ENCODE data around the gene ARID3B.
"Not testable (repeated sequence)": the region's sequence is repeated elsewhere in the genome, so short reads cannot be mapped to it uniquely, and the experiment has no call there.

Gene ARID3B

DNA sequence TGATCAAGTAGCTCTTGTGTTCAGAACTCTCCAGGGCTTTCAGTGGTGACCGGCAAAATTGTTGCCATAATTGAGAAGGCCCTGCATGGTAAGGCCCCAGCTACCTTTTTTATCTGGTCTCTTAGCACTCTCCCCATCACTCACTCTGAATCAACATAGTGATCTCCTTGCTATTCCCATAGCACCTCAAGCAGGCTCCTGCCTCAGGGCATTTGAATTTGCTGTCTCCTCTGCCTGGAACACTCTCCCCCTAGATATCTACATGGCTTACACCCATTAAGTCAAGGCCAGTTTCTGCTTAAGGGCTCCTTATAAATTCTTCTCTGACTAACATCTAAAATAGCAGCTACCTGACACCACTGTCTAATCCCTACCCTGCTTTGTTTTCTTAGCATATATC is 3.3 kb upstream of the ARID3B start:
- no peak for DNase-seq

DNA sequence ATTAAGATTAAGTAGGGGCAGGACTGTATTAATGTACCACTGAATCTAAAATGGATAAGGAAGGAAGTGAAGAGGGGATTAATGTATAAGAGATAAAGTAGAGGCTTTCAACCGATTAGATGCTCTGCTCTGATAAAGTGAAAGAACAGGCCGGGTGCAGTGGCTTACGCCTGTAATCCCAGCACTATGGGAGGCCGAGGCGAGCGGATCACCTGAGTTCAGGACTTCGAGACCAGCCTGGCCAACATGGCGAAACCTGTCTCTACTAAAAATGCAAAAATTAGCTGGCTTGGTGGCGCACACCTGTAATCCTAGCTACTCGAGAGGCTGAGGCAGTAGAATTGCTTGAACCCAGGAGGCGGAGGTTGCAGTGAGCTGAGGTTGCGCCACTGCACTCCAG is 1.5 kb upstream of the ARID3B start:
- DNase-seq = not testable (repeated sequence)

DNA sequence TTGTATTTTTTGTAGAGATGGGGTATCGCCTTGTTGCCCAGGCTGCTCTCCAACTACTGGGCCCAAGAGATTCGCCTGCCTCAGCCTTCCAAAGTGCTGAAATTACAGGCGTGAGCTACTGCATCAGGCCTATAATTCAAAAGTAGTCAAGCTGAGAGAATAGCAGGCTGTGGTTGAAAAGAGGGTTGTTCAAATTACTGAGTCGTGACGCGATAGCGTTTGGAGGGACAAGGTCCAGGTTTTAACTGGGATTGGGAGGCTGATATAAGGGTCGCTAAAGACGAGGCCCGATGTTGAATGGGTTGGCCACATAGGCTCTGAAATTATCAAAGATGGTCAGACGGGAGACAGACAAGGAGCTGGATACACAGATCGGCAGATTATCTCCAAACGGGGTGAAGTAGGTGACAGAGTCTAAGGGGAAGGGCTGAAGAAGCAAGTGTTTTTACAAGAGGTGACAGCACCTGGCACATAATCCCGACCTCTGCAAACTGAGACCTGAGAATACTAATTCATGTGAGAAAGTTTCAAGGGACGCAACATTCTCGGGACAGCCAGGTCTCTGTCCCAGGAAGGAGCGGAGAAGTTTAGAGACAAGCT is 759 bp upstream of the ARID3B start:
- DNase-seq = peak; percentile 23

DNA sequence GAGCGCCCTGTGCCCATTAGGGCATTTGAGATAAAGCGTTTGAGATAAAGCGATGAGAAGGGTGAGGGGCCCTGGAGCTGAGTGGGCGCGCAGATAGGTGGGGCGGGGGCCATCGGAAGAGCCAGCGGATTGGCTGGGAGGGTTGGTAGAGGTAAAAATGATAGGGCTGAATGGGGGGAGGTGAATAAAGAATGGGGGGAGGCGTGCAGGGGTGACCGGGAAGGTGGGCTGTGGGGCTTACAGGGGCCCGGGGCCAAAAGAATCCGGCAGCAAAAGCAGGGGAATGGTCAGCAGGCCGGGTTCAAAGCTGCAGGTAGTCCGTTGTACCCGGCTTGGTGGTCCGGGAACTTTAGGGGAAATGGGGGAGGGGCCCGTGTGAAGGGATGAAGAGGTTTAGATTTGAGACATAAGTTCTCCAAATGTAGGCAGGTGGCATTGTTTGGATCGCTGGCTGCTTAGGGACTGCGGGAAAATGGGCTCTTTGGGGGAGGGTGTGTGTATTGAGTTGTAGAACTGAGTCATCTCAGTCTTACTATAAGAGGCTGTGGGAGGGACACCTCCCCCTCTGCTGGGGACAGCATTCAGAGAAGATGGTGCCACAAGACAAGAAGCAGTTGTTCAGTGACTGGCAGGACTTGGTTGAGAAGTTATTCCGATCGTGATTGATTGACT is 610 bp downstream of the ARID3B start:
- peak; percentile 73 for DNase-seq

DNA sequence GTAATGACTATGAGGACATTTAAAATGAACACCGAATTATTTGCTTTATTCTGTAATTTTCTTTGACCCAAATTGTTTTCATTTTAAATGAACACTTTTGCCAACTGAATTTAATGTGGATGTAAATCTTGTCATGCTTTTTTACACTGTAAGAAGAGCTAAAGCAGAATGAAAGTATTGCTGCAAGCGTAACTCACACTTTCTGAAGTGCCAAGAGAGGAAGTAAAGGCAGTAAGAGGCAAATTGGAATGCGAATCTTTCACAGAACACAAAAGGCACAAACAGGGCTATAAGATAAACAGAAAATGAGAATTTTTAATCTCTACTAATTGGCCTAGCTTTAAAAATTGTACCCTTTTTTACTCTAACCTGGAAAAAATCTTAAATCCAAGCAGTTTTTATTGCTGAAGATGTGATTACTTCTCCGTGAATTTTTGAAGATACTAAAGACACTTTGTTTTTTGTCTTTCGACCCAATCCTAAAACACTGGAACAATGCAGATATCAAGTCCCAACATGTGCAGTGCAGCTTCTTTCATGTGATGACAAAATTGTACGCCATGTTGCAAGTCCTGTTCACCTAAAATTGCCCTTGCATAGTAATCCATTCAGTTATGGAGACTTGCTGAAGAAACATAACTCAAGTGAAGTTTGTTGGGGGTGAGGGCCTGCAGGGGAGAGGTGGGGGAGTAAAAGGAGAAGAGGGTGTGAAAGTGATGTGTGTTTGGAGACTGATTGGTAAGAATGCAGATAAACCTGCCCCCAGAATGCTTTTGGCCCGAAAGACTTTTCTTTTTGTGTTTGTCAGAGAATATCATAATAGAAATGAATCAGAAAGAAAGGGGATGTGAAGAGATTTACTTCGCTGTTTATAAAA is 1.4 kb downstream of the ARID3B start:
- DNase-seq = no peak

DNA sequence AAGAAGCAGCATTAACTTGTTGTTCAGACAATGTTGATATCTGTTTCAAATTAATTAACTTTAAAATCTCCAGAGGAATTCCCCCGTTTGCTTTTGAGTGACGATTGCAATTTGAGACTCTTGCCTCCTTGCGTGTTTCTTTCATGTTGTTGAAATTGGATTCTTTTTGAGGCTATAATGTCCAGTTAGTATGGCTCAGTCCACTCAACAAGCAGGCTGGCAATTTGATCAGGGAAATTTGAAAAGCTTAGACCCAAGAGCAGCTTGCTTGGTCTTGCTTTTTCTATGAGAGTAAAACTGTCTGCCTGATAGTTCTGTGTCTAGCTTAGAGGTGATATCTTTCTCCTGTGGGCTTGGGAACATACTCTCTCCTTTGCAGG is 2.0 kb downstream of the ARID3B start:
- no peak for DNase-seq

DNA sequence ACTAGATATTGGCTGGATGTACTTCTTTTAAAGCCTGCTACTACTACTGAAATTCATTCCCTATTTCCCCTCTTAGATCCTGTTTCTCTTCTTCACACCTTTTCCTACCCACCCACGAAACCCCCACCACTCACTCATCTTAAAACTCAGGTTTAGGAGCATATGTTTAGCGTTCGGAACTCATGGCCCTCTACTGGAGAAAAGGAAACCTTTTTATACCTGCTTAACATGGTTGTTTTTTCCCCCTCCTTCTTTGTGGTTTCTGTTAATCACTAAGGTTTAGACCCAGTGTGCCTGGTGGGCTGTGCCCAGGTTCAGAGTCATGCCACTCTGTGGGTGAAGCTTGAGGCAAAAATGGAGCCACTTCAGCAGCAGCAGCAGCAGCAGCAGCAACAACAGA is 2.6 kb downstream of the ARID3B start:
- peak; percentile 42 for DNase-seq

DNA sequence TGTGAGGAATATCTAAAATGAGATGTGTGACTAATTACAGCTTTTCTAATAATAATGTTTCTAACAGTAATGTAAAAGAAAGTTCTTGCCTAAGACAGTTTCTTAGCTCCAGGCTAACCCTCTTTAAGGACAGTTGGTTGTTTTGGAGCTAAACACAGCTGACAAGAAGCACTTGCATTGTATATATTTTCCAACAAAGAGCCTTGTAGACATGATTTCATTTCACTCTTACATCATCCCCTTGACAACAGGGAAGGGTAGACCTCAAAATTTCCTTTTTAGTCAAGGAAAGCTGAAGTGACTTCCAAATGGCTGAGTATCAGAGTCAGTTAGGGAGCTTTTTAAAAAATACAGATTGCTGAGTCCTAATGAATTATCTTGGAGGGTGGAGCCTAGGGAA is 4.1 kb downstream of the ARID3B start:
- no peak for DNase-seq

DNA sequence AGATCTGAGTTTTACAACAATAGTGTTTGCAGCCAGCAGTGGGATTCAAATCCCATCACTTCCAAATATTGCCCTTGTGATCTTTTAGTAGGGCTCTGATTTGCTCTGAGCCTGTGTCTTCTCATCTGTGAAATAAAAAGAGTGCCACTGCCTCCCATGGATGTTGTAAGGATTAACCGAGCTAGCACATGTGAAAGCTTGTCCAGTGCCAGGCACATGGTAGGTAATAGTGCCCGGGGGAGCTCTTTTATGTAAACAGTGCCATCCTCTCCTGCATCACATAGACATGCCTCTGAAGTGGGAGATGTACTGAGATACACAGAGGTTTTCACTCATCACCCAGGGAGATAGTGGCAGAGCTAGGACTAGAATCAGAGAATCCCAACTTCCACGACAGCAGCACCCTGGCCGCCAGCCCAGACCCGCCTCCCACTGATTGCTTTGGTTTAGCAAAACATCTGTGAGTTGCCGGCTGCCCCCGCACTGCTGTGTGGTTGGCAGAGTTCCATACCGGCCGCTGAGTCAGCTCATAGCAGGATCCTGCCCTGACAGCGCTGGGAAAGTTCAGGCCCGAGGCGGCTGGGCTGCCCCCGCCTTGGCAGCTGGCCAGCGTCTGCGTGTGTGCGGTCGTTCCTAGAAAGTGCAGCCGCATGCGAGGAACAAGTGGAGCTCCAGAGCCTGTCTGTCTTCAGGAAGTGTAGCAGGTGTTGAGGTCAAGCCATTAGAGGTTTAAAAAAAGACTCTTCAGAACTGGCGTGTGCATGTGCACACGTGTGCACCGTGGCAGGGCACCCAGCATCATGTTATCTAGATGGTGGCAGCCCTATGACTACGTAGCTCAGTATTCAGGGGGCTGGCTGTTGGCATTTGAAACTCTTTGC is 5.0 kb downstream of the ARID3B start:
- DNase-seq = peak; percentile 100

DNA sequence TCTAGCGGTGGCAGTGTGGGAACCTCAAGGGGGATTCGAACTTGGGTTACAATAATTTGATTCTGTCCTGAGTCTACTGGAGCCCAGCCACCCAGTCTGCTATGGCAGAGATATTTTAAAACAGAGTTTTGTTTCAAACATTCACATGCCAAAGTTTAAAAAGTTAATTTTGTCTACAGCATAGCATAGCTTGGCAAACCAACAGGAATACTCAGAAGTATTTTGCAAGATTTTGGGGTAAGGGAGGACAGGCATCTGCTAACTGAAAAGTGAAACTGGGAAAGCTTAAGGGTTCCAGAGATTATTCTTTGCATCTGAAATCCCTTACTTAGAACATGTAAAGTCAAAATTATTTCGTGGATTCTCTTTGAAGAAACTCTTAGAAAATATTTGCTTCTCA is 6.6 kb downstream of the ARID3B start:
- DNase-seq = no peak

DNA sequence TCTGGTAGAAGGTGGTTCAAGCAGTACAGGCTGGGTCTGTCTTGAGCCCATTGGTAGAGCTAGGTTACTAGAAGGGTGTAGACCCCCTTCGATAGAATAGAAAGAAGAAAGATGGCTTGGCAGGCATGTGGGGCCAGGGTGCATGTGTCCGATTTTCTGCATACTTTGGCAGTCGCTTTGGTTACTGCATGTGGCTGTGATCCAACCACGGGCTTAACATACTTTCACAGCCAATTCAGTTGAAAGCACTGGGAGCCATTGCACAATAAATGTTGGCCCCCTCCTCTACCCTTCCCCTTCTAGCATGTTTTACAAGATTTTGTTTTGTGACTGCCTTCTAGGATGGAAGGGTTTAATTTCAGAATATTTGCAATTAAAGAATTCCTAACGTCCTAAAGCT is 7.2 kb downstream of the ARID3B start:
- DNase-seq = no peak

DNA sequence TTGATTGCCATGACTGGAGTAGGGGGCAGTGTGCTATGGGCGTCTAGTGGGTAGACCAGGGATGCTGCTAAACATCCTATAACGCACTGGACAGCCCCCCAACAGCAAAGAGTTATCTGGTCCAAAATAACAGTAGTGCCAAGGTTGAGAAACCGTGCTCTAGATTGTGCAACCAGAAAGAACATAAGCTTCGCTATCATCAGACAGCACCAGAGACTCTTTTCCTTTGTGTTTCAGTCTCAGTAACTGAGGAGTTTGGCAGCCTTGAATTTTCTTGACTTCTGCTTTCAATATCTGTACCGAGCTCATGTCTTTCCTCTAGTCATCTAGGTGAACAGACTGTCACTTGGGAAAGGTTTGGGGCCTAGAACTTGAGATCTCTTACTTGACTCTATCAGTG is 8.8 kb downstream of the ARID3B start:
- DNase-seq = no peak

DNA sequence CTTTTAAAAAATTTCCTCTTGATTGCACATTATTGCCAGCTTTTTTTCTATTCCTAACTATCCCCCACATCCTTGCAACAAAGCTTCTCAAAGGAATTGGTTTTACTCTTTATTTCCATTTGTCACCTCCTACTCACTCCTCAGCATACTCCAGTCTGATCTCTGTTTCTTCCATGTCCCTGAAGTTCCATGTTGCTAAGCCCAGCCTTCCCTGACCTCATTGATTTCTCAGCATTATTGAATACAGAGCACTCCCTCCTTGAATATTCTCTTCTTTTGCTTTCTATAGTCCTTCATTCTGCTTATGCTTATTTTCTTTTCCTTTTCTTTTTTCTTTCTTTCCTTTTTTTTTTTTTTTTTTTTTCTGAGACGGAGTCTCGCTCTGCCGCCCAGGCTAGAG is 10.7 kb downstream of the ARID3B start:
- DNase-seq = no peak

DNA sequence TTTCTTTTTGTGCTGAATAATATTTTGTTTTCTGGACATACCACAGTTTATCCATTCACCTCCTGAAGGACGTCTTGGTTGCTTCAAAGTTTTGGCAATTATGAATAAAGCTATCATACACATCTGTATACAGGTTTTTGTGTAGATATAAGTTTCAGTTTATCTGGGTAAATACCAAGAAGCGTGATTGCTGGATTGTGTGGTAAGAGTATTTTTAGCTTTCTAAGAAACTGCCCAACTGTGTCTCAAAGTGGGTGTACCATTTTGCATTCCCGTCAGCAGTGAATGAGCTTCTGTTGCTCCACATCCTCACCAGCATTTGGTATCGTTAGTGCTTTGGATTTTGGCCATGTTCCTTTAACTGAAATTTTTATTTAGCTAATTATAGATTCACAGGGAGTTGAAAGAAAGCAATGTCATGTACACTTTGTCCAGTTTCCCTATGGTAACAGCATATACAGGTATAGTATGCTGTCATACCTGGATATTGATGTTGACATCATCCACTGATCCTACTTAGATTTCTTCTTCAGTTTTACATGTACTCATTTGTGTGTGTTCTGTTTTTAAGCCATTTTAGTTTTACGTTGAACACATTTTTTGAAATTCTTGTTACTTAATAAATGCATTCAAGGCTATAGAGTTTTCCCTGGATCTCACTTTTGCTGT is 11.9 kb downstream of the ARID3B start:
- DNase-seq = no peak

DNA sequence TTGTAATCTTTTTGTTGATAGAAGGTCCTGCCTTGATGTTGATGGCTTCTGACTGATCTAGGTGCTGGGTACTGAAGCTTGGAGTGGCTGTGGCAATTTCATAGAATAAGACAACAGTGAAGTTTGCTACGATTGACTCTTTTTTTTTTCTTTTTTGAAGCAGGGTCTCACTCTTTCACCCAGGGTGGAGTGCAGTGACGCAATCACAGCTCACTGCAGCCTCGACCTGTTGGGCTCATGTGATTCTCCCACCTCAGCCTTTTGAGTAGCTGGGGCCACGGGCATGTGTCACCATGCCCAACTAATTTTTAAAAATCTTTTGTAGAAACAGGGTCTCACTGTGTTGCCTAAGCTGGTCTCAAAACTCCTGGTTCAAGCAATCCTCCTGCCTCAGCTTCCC is 14.2 kb downstream of the ARID3B start:
- no peak for DNase-seq

DNA sequence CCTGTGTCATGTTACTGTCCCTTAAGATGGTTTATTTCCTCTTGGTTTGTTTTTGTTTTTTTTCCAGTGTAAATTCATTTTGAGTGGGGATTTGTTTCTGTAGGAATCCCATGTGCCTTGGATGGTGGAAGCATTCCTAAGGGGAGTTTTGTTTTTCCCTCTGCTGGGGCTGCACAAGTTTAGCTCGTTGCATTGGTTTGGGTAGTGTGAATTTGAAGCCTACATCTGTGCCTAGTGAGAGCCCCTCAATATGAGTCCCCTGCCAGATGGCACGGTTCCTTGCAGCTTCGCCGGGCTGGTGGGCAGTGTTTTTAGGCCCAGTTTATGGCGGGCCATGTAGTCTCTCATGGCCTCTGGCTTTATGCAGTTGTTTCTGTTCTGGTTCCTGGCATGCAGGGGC is 17.7 kb downstream of the ARID3B start:
- no peak for DNase-seq

DNA sequence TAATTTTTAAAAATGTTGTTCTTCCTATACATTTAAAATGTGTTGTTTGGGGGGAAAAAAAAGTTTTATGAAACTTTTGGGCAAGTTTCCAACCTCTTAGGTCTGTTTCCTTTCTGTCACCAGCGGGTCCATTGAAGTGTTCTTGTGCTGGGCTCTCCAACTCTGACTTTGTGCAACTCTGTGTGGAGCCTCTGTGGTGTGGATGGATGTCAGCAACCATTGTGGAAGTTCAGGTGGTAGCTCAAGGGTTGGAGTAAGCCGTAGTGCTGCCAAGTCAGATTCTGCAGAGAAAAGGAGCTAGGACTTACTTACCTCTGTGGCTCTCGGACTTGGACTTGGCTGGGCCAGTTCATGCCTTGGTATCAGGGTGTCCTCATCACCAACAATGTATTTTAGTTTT is 22.4 kb downstream of the ARID3B start:
- DNase-seq = no peak

DNA sequence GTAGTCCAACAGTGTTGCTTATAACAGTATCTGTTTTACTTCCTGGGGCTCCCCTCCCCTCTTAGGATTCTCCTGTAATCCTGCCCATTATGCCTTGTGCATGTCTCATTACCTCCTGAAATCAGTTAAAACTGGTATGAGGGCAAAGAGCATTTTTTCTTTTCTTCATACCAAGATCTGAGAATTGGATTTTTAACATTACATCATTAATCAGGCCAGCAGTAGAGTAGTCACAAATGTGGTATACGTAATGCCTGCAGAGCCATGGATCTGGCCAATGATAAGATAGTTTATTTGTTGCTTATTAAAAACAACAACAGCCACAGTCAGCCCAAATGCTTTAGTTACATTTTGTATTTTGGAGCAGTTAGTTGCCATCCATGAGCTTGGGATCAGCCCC is 23.2 kb downstream of the ARID3B start:
- no peak for DNase-seq

DNA sequence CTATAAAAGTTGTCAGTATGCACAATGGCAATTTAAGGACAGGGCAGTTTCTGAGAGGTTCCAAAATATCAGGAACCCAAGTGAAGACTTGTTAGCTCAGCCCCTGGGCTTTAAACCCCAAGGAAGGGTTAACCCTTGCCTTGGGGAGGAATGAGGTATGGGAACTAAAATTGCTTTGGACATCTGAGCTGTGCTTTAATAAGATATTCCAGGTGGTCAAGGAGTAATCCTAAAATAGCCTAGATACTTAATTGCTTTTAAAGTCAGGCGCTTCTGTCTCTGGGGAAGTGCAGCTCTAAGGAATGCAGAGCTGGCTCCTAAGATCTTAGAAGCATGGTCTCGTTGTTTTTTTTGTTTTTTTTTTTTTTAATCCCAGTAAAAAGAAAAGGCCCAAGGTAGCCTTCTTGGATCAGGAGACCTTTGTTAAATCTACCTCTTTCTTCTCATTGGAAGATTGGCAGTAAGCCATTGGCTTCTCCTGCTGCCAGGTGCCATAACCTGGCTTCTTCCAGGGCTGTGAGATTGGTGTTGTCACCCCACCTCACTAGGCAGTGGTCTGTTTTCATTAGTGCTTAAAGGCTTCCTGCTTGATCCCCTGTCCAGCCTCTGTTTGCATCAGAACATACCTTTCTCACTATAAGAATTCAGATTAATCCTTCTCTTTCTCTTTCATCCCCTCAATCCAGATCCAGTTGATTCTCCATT is 24.5 kb downstream of the ARID3B start:
- no peak for DNase-seq

DNA sequence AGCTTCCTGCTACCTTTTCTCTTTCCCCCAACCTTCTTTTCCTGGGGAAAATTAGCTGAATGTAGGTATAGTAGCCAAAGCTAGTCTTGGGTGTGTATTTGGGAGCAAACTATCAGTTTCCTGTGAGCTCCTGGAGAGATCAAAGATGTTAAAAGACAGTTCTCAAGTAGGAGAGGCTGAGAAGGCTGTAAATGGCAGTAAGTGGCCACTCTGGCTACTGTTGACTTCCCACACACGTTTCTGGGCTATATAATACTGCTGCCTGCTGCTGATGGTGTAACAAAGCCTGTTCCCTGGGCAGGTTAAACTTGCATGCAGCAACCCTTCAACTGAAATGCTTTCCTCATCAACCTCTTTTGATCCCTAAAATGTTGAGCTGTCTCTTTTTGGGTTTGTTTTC is 27.6 kb downstream of the ARID3B start:
- no peak for DNase-seq

DNA sequence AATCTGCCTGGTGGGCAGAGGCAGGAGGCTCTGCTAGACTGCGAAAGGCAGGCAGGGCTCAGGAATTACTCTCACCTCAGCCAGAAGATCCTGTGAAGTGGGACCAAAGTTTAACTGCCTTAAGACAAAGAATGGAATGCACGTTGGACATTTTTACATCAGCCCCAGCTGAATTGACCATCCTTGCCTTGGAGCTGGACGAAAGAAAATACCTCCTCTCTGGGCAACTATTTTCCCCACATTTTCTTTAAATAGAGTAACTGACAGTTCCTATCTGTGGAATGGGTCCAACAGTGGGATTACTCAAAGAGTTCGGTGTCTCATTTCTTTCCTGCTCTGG is 28.7 kb downstream of the ARID3B start:
- DNase-seq = no peak

DNA sequence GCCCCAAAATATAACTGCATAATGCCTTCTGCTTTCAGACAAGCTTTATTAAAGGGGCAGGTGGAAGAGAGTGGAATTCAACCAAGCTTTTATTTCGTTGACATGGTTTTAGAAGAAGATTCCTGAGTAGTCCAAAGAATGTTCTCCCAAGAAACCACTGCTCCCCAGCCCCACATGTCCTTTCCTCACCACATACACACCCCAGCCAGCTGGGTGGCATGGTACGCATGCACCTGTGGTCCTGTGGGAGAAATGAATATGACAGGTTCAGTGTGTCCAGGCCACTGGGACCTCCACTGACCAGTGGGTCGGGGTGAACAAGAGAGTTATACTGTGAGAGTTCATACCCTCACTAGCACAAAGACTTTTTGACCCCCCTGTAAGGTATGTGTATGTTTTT is 30.2 kb downstream of the ARID3B start:
- DNase-seq = no peak
